NOMO-1 treated with dmso at 0.1 percent for 144 hours (cell line): ENCODE measurements around the gene PRPSAP2.
"Not testable (repeated sequence)": the region's sequence is repeated elsewhere in the genome, so short reads cannot be mapped to it uniquely, and the experiment has no call there.

Source experiments
- DNase-seq: peaks from one replicate; lab custom pipeline; 2025; ENCODE audit not compliant: unreplicated experiment; lab: John Stamatoyannopoulos, UW

PRPSAP2 gene

DNA sequence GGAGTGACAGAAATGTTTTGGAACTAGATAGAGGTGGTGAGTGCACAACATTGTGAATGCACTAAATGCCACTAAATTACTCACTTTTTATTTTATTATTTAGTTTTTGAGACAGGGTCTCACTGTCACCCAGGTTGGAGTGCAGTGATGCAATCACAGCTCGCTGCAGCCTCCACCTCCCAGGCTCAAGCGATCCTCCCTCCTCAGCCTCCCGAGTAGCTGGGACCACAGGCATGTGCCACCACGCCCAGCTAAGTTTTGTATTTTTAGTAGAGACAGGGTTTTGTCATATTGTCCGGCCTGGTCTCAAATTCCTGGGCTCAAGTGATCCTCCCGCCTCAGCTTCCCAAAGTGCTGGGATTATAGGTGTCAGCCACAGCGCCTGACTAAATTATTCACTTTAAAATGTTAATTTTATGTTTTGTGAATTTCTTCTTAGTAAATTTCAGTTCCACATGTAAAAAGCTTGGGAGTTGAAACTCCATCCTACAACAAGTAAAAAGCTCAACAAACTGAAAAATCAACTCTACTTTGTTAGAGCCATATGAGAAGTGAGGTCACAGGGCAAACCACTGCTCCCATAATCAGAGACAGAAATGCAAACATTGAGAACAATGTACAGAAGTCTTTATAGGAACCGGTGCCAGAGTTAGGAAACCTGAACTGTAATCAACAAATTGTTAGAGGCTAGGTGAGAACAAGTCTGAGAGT is 80.2 kb downstream of the PRPSAP2 start:
- DNase-seq: no peak

- no peak for DNase-seq
Observed at GRCh38 chr17:18938692-18939023, 80.7 kb downstream of the PRPSAP2 start.

DNA sequence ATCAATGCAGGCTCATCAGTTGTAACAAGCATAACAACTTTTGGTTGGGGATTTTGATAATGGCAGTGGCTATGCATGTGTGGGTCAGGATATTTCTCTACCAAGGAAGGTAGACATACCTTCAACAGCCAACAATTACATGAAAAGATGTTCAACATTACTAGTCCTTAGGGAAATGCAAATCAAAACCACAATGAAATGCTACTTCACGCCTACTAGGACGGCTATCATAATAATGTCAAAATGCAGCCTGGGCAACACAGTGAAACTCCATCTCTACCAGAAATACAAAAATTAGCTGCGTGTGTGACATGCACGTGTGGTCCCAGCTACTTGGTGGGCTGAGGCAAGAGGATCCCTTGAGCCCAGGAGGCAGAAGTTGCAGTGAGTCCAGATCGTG is 86.7 kb downstream of the PRPSAP2 start:
- no peak for DNase-seq

DNA sequence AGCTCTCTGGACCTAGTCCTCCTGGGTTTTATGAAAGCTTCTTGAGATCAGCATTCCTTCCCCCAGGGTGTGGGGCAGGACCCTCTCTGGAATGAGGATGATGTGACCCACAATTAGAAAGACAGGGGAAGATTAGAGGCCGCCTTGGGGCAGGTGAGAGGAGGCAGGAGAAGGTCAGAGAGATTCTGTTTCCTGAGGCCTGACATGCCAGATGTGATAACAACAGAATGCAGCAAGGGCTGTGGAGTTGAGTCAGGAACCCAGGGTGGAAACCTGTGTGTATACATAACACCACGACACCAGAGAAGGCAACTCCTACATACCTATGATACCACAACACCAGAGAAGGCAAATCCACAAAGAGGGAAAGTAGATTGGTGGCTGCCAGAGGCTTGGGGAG is 88.6 kb downstream of the PRPSAP2 start:
- no peak for DNase-seq

- no peak for DNase-seq
Observed at GRCh38 chr17:18947866-18948265, 89.9 kb downstream of the PRPSAP2 start.

- no peak for DNase-seq
Observed at GRCh38 chr17:18948476-18949006, 90.6 kb downstream of the PRPSAP2 start.

DNA sequence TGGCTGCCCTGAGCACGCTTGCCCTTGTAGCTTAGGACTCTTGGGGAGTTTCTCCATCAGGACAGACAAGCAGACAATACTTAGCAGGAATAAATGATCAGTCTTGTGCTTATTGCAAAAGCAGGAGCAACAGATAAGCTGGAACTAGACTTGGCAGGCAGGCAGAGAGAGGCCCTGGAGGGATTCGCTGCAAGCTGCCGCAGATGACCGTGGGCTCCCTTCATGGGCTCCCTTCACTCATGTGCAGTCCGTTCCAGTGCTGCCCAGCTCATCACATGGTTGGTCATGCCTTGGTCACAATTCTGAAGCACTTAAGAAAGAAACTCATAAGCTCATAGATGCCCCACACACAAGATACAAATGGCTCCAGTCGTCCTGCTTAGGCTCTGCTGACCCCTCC is 91.6 kb downstream of the PRPSAP2 start:
- no peak for DNase-seq

GRCh38 chr17:18950346-18950745 is 92.4 kb downstream of the PRPSAP2 start:
- DNase-seq: no peak

DNA sequence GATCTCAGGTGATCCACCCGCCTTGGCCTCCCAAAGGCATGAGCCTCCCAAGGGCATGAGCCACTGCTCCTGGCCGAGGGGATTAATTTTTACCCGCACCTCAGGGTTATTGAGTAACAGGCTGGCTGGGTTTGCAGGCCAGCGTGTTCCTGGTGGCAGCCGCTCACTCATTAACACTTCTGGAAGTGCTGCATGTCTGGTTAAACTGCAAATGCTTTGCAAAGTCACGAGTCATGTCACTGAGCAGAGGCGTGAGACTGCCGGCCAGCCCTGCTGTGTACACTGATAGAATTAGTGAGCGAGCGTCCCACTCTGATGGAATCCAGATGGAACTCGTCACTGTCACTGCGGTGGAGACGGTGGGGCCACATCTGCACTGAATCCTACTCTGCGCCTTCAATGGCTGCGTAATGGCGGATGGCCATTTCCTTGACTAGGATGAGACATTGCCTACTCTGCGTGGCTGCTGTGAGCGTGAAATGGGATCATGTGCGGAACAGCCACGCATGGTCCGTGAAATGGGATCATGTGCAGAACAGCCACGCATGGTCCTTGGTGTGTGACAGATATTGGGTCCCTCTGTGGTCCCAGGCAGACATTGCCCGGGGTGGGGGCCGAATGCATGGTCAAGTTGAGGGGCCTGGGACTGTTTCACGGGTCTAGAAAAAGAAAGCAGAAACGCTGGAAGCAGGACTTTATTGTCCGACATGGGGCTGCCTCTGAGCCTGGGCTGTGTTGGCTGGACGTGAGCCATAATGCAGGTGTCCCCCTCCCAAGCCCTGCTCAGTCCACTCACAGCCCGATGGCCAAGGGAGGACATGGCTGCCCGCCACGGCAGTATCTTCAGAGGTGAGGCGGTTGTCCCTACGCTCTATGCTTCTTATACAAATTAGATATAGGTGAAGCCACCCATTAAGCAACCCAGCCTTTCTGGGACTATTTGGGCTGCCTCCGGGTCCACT is 93.3 kb downstream of the PRPSAP2 start:
- DNase-seq: no peak

GRCh38 chr17:18951941-18952842 is 94.3 kb downstream of the PRPSAP2 start, which contains the start of gene SLC5A10:
Gene SLC5A10 (plus strand): TSS chr17:18952165. CDS start chr17:18952206, 41 bp downstream.
- no peak for DNase-seq

GRCh38 chr17:18953231-18953728 is 95.3 kb downstream of the PRPSAP2 start:
- no peak for DNase-seq

DNA sequence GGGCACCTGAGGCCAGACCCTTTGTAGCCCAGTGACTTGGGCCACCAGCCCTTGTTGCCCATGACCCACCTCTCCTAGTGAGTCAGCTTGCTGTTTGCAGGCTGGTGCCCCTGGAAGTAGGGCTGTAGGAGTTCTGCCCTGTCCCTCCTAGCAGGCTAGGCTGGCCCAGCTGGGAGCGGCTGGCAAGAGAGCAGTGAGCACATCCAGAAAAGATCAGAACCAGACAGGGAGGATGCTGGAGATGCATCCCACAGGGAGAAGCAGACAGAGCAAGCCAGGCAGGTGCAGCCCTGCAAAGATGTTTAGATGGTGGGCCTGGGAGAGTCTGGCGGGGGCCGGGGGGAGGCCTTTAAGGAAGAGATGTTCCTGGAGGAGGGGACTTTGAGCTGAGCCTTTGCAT is 96.4 kb downstream of the PRPSAP2 start:
- no peak for DNase-seq

GRCh38 chr17:18955009-18955408 is 97.1 kb downstream of the PRPSAP2 start:
- DNase-seq: no peak

DNA sequence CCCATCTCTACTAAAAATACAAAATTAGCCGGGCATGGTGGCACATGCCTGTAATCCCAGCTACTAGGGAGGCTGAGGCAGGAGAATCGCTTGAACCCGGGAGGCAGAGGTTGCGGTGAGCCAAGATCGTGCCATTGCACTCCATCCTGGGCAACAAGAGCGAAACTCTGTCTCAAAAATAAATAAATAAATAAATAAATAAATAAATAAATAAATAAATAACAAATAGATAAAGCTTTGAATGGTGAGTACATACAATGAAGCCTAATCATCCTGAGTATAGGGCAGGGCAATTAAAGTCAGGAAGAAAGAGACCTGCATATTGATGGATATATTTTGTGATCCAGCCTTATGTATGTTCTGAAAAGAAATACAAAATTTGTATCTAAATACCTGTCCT is 98.1 kb downstream of the PRPSAP2 start:
- not testable (repeated sequence) for DNase-seq

- no peak for DNase-seq
Observed at GRCh38 chr17:18956581-18956980, 98.7 kb downstream of the PRPSAP2 start.

DNA sequence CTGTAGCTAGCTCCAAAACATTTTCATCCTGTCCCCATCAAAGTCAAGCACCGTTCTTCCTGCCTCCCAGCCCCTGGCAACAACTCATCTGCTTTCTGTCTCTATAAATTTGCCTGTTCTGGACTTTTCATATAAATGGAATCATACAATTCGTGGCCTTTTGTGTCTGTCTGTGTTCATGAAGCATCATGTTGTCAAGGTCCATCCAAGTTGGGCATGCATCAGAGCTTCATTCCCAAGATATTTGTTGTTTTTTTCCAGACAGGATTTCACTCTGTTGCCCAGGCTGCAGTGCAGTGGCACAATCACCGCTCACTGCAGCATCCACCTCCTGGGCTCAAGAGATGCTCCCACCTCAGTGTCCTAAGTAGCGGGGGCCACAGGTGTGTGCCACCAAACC is 99.9 kb downstream of the PRPSAP2 start:
- DNase-seq: no peak

DNA sequence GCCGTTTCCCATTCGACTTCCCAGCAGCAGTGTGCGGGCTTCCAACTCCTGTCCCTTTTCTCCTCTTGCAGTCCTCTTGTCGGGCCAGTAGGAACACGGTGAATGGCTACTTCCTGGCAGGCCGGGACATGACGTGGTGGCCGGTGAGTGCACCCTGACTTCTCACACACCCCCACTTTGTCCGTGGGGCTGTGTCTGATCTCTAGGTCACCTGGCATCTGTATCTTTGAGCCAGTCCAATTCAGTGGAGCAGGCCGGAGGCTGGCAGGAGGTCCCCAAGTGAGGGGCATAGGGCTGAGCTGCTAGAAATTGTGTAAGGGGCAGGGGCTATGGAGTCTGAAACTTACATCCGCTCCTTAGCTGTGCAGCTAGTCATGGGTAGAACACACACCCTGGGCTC is 100.7 kb downstream of the PRPSAP2 start:
- DNase-seq: no peak

DNA sequence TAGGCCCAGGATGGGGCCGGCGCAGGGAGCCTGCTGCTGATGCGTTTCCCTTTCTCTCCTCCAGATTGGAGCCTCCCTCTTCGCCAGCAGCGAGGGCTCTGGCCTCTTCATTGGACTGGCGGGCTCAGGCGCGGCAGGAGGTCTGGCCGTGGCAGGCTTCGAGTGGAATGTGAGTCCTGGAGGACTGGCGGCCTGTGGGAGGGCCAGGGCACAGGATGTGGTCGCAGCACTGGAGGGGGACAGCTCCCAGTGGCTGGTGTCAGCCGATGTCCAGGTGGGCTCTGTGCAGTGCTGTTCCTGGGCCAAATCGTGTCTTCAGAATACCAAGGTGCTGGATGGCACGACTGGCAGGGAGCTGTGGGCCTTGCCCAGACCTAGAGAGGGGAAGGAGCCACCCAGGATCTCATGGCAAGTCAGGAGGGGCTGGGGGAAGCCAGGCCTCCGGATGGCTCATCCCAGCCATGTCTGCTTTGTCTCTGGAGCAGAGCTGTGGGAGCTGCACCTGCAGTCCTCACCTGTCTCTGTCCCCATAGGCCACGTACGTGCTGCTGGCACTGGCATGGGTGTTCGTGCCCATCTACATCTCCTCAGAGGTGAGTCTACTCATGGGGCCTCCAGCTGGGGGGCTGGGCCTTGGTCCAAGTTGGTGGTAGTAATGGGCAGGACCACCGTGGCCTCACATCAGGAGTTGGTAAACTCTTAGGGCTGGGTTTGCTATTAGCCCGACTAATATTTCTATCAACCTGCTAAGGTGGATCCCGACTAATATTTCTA is 101.3 kb downstream of the PRPSAP2 start:
- no peak for DNase-seq

- DNase-seq: no peak
Observed at GRCh38 chr17:18959845-18960240, 101.9 kb downstream of the PRPSAP2 start.

DNA sequence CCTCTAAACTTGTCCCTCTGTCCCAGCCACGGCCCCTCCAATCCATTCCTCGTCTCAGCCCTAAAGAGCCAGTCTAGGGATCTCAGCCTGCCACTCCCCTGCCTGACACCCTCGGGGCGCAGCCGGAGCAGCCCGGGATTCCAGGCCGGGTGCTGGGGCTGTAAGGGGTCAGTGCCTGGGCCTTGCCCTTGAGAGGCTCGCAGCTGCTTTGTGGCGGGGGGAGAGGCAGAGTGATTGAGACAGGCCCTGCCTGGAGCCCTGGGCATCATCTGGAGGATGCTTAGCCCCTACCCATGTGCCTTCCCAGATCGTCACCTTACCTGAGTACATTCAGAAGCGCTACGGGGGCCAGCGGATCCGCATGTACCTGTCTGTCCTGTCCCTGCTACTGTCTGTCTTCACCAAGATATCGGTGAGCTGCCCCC is 102.3 kb downstream of the PRPSAP2 start:
- DNase-seq: no peak
